IMR-90 (cell line): ENCODE data around the gene MAEL. TPM values are rescaled to one million over a fixed set of nuclear protein-coding genes. Genes with fewer than 3 reads are reported as not detected.

Source experiments
- ATAC-seq: fragments of 200-7000 bp; cut with Tn5 transposase; 2 replicates; pipeline ENCODE4 v1.9.1; 2020; ENCODE audit warnings: low read depth, mild to moderate bottlenecking, moderate library complexity
- BruUV-seq: library from RNA; stranded (reverse); fragments of 400-500 nt; replicated peaks from 2 replicates; lab custom pipeline; 2021; lab: Mats Ljungman, UMichigan
- CTCF ChIA-PET: fragments of 300-600 bp; formaldehyde crosslinking; extraction: SDS; loops from one replicate; lab custom pipeline; 2021; ENCODE audit warnings: antibody characterized with exemption; lab: Yijun Ruan, JAX
- POLR2A ChIA-PET: fragments of 300-600 bp; sonication (Branson Sonifier 250); formaldehyde crosslinking; loops from one replicate; lab custom pipeline; 2022; ENCODE audit warnings: antibody characterized with exemption; ENCODE audit not compliant: unreplicated experiment; lab: Charles Lee
- DNase-seq: peaks from one replicate; pipeline ENCODE4 v3.0.0; 2013
- H2AFZ ChIP-seq: replicated peaks from 2 replicates; pipeline ENCODE3; 2013; ENCODE audit warnings: low read length, mild to moderate bottlenecking; ENCODE audit not compliant: poor library complexity
- H2AK5ac ChIP-seq: 2 replicates; pipeline ENCODE4 v1.6.1; 2013; ENCODE audit warnings: low read depth, low read length, inconsistent platforms
- H2AK9ac ChIP-seq: replicated peaks from 2 replicates; pipeline ENCODE3; 2013; ENCODE audit warnings: mild to moderate bottlenecking, low read depth, low read length, moderate library complexity; ENCODE audit not compliant: poor library complexity
- H2BK120ac ChIP-seq: 2 replicates; pipeline ENCODE4 v1.6.1; 2013; ENCODE audit warnings: low read depth, low read length, inconsistent platforms
- H2BK15ac ChIP-seq: 3 replicates; pipeline ENCODE4 v1.6.1; 2013; ENCODE audit warnings: low read depth, low read length, inconsistent platforms
- H2BK20ac ChIP-seq: 2 replicates; pipeline ENCODE4 v1.6.1; 2013; ENCODE audit warnings: low read depth, mild to moderate bottlenecking, inconsistent platforms, low read length, moderate library complexity
- H2BK5ac ChIP-seq: 2 replicates; pipeline ENCODE4 v1.6.1; 2013; ENCODE audit warnings: mild to moderate bottlenecking, low read depth, low read length, inconsistent platforms; ENCODE audit not compliant: poor library complexity, severe bottlenecking
- H3K14ac ChIP-seq: replicated peaks from 2 replicates; pipeline ENCODE4 v1.6.1; 2013; ENCODE audit warnings: low read depth, low read length, inconsistent platforms
- H3K18ac ChIP-seq: 2 replicates; pipeline ENCODE4 v1.6.1; 2013; ENCODE audit warnings: low read depth, low read length, control low read depth
- H3K23ac ChIP-seq: 2 replicates; pipeline ENCODE4 v1.6.1; 2013; ENCODE audit warnings: low read depth, low read length, inconsistent platforms
- H3K27ac ChIP-seq: 2 replicates; pipeline ENCODE4 v1.5.1; 2013; ENCODE audit warnings: mild to moderate bottlenecking, control low read depth, low read length; ENCODE audit not compliant: insufficient read depth
- H3K27me3 ChIP-seq: 2 replicates; pipeline ENCODE4 v1.6.1; 2013; ENCODE audit warnings: low read length; ENCODE audit not compliant: control insufficient read depth, insufficient read depth
- H3K36me3 ChIP-seq: 2 replicates; pipeline ENCODE4 v1.6.1; 2013; ENCODE audit warnings: low read length, mixed read lengths; ENCODE audit not compliant: control insufficient read depth, insufficient read depth
- H3K4ac ChIP-seq: 2 replicates; pipeline ENCODE4 v1.6.1; 2013; ENCODE audit warnings: low read depth, low read length, inconsistent platforms
- H3K4me1 ChIP-seq: 2 replicates; pipeline ENCODE4 v1.6.1; 2013; ENCODE audit warnings: low read length, mixed read lengths; ENCODE audit not compliant: control insufficient read depth, insufficient read depth
- H3K4me2 ChIP-seq: 2 replicates; pipeline ENCODE4 v1.6.1; 2013; ENCODE audit warnings: low read depth, mild to moderate bottlenecking, control low read depth, low read length, moderate library complexity
- H3K4me3 ChIP-seq: 2 replicates; pipeline ENCODE4 v1.5.1; 2013; ENCODE audit warnings: low read depth, mild to moderate bottlenecking, control low read depth, low read length, moderate library complexity; ENCODE audit not compliant: insufficient read depth
- H3K56ac ChIP-seq: 2 replicates; pipeline ENCODE4 v1.6.1; 2013; ENCODE audit warnings: low read length, inconsistent platforms; ENCODE audit not compliant: insufficient read depth; ENCODE audit errors: extremely low read depth
- H3K79me1 ChIP-seq, 2 experiments: 2 replicates each; pipeline ENCODE4 v1.6.1; 2013; ENCODE audit warnings: low read length in 2 of 2, inconsistent platforms in 1 of 2, low read depth in 1 of 2
- H3K9ac ChIP-seq: 2 replicates; pipeline ENCODE4 v1.6.1; 2013; ENCODE audit warnings: low read depth, low read length, control low read depth
- H3K9me1 ChIP-seq: 2 replicates; pipeline ENCODE4 v1.6.1; 2013; ENCODE audit warnings: low read length, inconsistent platforms; ENCODE audit not compliant: insufficient read depth
- H3K9me3 ChIP-seq: 2 replicates; pipeline ENCODE4 v1.6.1; 2013; ENCODE audit warnings: low read length; ENCODE audit not compliant: control insufficient read depth, insufficient read depth
- H4K20me1 ChIP-seq: 2 replicates; pipeline ENCODE4 v1.6.1; 2013; ENCODE audit warnings: low read length, inconsistent platforms; ENCODE audit not compliant: insufficient read depth
- H4K5ac ChIP-seq: 2 replicates; pipeline ENCODE4 v1.6.1; 2013; ENCODE audit warnings: mild to moderate bottlenecking, low read depth, low read length, control low read depth
- H4K8ac ChIP-seq, 2 experiments: 2 replicates each; pipeline ENCODE4 v1.6.1; 2013; ENCODE audit warnings: low read depth in 2 of 2, low read length in 2 of 2, control low read depth in 1 of 2, inconsistent platforms in 1 of 2
- H4K91ac ChIP-seq: 2 replicates; pipeline ENCODE4 v1.6.1; 2013; ENCODE audit warnings: low read depth, low read length, inconsistent platforms; ENCODE audit not compliant: insufficient read depth
- CEBPB ChIP-seq: IDR thresholded peaks from 2 replicates; pipeline ENCODE4 v1.6.1; 2012; ENCODE audit warnings: low read depth, low read length, improper control_type of control experiment
- NFE2L2 ChIP-seq: fragments of 150-350 bp; IDR thresholded peaks from 2 replicates; pipeline ENCODE4 v1.6.1; 2016; ENCODE audit warnings: low read depth, mild to moderate bottlenecking, low read length
- RFX5 ChIP-seq: IDR thresholded peaks from 2 replicates; pipeline ENCODE4 v1.8.0; 2012; ENCODE audit warnings: low read depth, mild to moderate bottlenecking, low read length, moderate library complexity
- SMC3 ChIP-seq: fragments of 150-350 bp; IDR thresholded peaks from 2 replicates; pipeline ENCODE4 v1.6.1; 2016; ENCODE audit warnings: low read depth, mild to moderate bottlenecking, antibody characterized with exemption, low read length, moderate library complexity
- WGBS, 2 experiments: methylation state at CpG; one replicate each; pipeline versions ENCODE4 v1.1.5 to v1.1.7; 2013; ENCODE audit warnings: missing lambda C conversion rate in 2 of 2; ENCODE audit not compliant: insufficient read length in 1 of 2; ENCODE audit errors: extremely low coverage in 2 of 2; 5-methylcytosine and 5-hydroxymethylcytosine counted together
- dilution Hi-C: fragments of 300-500 bp; cut with HindIII; formaldehyde crosslinking; loops from one replicate; pipeline ENCODE4 v1.14.3; 2018; ENCODE audit warnings: low sequenced_read_pairs; ENCODE audit not compliant: unreplicated experiment
- in situ Hi-C: fragments of 300-500 bp; cut with MboI; formaldehyde crosslinking; loops from 3 replicates; pipeline ENCODE4 v1.14.3; 2019; ENCODE audit warnings: low sequenced_read_pairs, inconsistent platforms, mixed read lengths
- intact Hi-C: fragments of 100-400 bp; cut with micrococcal nuclease; formaldehyde crosslinking; loops from 2 replicates; pipeline ENCODE4 v1.10.0; 2022
- polyA plus RNA-seq, 3 experiments: library from polyadenylated mRNA; depleted of rRNA; stranded (reverse); fragments of >200 nt; gene quantifications; 2 replicates each; pipeline ENCODE4 v1.2.3, GENCODE V29; 2012; ENCODE audit warnings: low replicate concordance in 1 of 3
- total RNA-seq: library from RNA; depleted of rRNA; stranded (reverse); fragments of >200 nt; gene quantifications from 2 replicates; pipeline ENCODE4 v1.2.3, GENCODE V29; 2012

MAEL gene
- total and polyA plus RNA-seq, 2 of the 4 experiments (the other 2 are of a cell fraction), result not detected

- intact Hi-C loops (loop anchor here (1.0 to 5.0 kb wide), 5 partner anchors 149 to 1135 kb away; no protein-coding TSS in a partner anchor), in situ Hi-C loops (loop anchor here (10.0 kb wide), 3 partner anchors 145 to 585 kb away; no protein-coding TSS in a partner anchor), dilution Hi-C loops (no loop called here)
- no peak overlapping the region for H4K91ac ChIP-seq
- H3K4me2 ChIP-seq, result no peak overlapping the region
- ATAC-seq (no peak), DNase-seq (no peak)
- H2BK5ac ChIP-seq, result no peak overlapping the region
- H3K4me1 ChIP-seq, result no peaks in the 10 kb centered on the region
- no peak overlapping the region for H3K23ac ChIP-seq
- no peaks in the 10 kb centered on the region for H3K36me3 ChIP-seq
- peaks cover 6% of the 10 kb centered on the region; the same call in 1 of the 2 replicates for H3K9me1 ChIP-seq
- no peak overlapping the region for H3K9ac ChIP-seq
- H4K20me1 ChIP-seq, result no peaks in the 10 kb centered on the region
- H3K4me3 ChIP-seq, result no peak overlapping the region
- no TSS peak for BruUV-seq
- no peak overlapping the region for H2BK120ac ChIP-seq
- H2BK20ac ChIP-seq, result no peak overlapping the region
- H3K27ac ChIP-seq, result no peak overlapping the region
- H2BK15ac ChIP-seq, result no peak overlapping the region
- no peak overlapping the region for H3K4ac ChIP-seq
- no peaks in the 10 kb centered on the region for H3K9me3 ChIP-seq
- ChIA-PET CTCF (interaction anchor here (0.6 to 4.8 kb wide), 17 partner anchors 8 to 1135 kb away, joined by 3 to 41 read pairs (median 3); partner anchors contain the start of genes CREG1 and TADA1), POLR2A (no interaction called here)
- H3K56ac ChIP-seq, result no peak overlapping the region
- no peaks in the 10 kb centered on the region for H3K79me1 ChIP-seq
- H4K8ac ChIP-seq, result no peak overlapping the region
- peaks cover 3% of the 10 kb centered on the region for H3K27me3 ChIP-seq
- H2AFZ ChIP-seq, result no peak overlapping the region
- no peak for TF ChIP-seq NFE2L2
- TF ChIP-seq SMC3, result no peak
- no peak for TF ChIP-seq CEBPB
- TF ChIP-seq RFX5, result no peak
- H4K5ac ChIP-seq, result no peak overlapping the region
- H3K14ac ChIP-seq, result no peak overlapping the region
- no peak overlapping the region for H2AK9ac ChIP-seq
- no peak overlapping the region for H2AK5ac ChIP-seq
- WGBS, 2 experiments, result no CpG with 5 or more reads among the region's 1 CpG
- no peak overlapping the region for H3K18ac ChIP-seq
Measured at GRCh38 chr1:167059809-167060107, 70.7 kb downstream of the MAEL start.
